Measurements from ENCODE around the gene MARK3. TPM values are rescaled to one million over a fixed set of nuclear protein-coding genes. Genes with fewer than 3 reads are reported as not detected.
"Not testable (repeated sequence)": the region's sequence is repeated elsewhere in the genome, so short reads cannot be mapped to it uniquely, and the experiment has no call there.

The MARK3 gene
- total RNA-seq, 1 donor from 2014 or later = 59.5 TPM

DNA sequence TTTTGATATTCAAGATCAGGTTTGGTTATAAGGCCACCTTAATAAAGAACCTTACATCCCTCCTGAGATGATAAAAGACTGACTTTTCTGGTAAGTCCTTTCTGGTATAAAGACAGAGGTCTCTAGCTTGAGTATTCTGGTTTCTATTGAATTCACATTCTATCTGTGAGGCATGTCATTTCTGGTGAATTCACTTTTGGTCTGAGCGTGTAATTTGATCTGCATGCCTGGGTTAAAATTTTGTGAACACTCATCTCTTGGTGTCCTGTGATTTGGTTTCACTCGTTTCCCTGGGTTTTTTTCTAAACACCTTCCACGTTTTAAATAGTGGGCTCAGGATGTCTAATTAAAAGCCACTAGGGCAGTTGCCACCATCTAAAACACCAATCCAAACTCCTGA lies 38.9 kb upstream of the MARK3 start:
- no peaks in the 10 kb centered on the region for H3K27me3 ChIP-seq (ENCODE audit: control insufficient read depth in 3 of 3, insufficient read depth in 3 of 3, low read length in 3 of 3)
- H3K27ac ChIP-seq (ENCODE audit: low read depth, low read length) = no peak overlapping the region
- H3K36me3 ChIP-seq (ENCODE audit: control insufficient read depth in 3 of 3, insufficient read depth in 3 of 3, low read length in 3 of 3) = peaks cover 28 to 37% (median 31%) of the 10 kb centered on the region in 3 donors
- H3K4me1 ChIP-seq (ENCODE audit: control insufficient read depth in 3 of 3, insufficient read depth in 3 of 3, low read length in 3 of 3) = no peaks in the 10 kb centered on the region
- H3K9me3 ChIP-seq (ENCODE audit: control insufficient read depth in 3 of 3, low read length in 3 of 3) = no peaks in the 10 kb centered on the region
- no peak overlapping the region for H3K9ac ChIP-seq (ENCODE audit: low read depth in 1 of 3, low read length in 3 of 3)
- H3K4me3 ChIP-seq (ENCODE audit: low read length in 3 of 3) = no peak overlapping the region

DNA sequence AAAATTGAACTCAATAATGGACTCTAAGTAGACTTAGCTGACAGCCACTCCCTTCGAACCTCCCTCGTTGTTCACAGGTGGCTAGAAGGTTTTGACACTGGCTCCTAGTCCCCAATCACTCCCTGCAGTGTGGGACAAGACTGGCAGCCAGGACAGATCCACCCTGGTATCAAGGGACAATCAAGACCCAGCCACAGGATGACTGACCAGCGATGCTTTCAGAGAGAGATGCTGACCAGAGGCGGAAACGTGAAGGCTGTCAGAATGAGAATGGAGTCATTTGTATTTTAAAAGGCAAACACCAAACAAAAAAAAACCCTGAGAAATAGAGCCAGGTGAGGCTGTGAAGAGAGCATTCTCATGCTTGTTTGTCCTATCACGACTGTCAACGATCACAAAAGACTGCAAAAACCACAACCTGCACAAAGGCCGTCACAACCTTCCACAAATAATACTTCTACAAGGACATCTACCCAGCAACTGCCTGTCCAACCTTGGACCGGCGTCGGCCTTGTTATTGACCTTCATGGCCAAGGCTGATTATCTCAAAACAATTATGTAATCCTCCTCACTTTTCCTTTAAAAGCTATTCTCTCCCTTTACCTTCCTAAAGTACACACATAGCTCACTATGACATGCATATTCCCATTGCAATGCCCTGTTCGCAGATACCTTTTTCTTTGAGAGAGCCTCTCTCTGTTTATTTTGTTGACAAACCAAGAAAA lies 38.0 kb upstream of the MARK3 start:
- H3K27ac ChIP-seq (ENCODE audit: low read depth, low read length) = no peak overlapping the region
- H3K9me3 ChIP-seq (ENCODE audit: control insufficient read depth in 3 of 3, low read length in 3 of 3) = no peaks in the 10 kb centered on the region
- H3K4me1 ChIP-seq (ENCODE audit: control insufficient read depth in 3 of 3, insufficient read depth in 3 of 3, low read length in 3 of 3) = no peaks in the 10 kb centered on the region
- no peaks in the 10 kb centered on the region for H3K27me3 ChIP-seq (ENCODE audit: control insufficient read depth in 3 of 3, insufficient read depth in 3 of 3, low read length in 3 of 3)
- no peak overlapping the region for H3K4me3 ChIP-seq (ENCODE audit: low read length in 3 of 3)
- H3K9ac ChIP-seq (ENCODE audit: low read depth in 1 of 3, low read length in 3 of 3) = no peak overlapping the region
- peaks cover 22 to 27% (median 24%) of the 10 kb centered on the region in 3 donors for H3K36me3 ChIP-seq (ENCODE audit: control insufficient read depth in 3 of 3, insufficient read depth in 3 of 3, low read length in 3 of 3)

DNA sequence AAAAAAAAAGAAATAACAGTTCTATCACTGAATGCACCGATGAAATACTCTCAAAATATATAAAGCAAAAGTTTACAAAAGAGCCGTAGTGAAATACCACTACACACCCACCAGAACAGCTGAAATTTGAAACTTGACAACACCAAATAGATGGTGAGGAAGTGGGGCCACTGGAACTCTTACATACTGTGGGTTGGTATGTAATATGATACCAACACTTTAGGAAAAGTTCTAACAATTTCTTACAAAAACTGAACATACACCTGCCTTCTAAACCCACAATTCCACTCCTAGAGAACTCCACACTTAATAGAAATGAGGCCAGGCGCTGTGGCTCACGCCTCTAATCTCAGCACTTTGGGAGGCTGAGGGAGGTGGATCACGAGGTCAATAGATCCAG lies 37.1 kb upstream of the MARK3 start:
- H3K27me3 ChIP-seq (ENCODE audit: control insufficient read depth in 3 of 3, insufficient read depth in 3 of 3, low read length in 3 of 3) = no peaks in the 10 kb centered on the region
- no peak overlapping the region for H3K9ac ChIP-seq (ENCODE audit: low read depth in 1 of 3, low read length in 3 of 3)
- no peak overlapping the region for H3K4me3 ChIP-seq (ENCODE audit: low read length in 3 of 3)

DNA sequence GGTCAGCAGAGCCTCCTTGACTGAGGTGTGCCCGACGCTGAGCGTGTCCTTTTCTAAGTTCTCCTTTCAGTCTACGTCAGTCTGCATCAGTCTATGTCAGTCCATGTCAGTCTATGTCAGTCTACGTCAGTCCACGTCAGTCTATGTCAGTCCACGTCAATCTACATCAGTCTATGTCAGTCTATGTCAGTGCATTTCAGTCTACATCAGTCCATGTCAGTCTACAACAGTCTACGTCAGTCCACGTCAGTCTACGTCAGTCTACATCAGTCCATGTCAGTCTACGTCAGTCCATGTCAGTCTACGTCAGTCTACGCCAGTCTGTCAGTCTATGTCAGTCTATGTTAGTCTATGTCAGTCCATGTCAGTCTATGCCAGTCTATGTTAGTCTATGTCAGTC lies 35.2 kb upstream of the MARK3 start:
- H3K9ac ChIP-seq (ENCODE audit: low read depth in 1 of 3, low read length in 3 of 3) = no peak overlapping the region
- H3K27ac ChIP-seq (ENCODE audit: low read depth, low read length) = no peak overlapping the region
- no peak overlapping the region for H3K4me3 ChIP-seq (ENCODE audit: low read length in 3 of 3)
- no peaks in the 10 kb centered on the region for H3K9me3 ChIP-seq (ENCODE audit: control insufficient read depth in 3 of 3, low read length in 3 of 3)
- H3K36me3 ChIP-seq (ENCODE audit: control insufficient read depth in 3 of 3, insufficient read depth in 3 of 3, low read length in 3 of 3) = peaks cover 0 to 2% (median under 1%) of the 10 kb centered on the region in 3 donors
- no peaks in the 10 kb centered on the region for H3K27me3 ChIP-seq (ENCODE audit: control insufficient read depth in 3 of 3, insufficient read depth in 3 of 3, low read length in 3 of 3)
- no peaks in the 10 kb centered on the region for H3K4me1 ChIP-seq (ENCODE audit: control insufficient read depth in 3 of 3, insufficient read depth in 3 of 3, low read length in 3 of 3)

More for the DNA sequence above, 37.1 kb upstream of the MARK3 start:
- no peak overlapping the region for H3K27ac ChIP-seq (ENCODE audit: low read depth, low read length)
- H3K9me3 ChIP-seq (ENCODE audit: control insufficient read depth in 3 of 3, low read length in 3 of 3) = no peaks in the 10 kb centered on the region
- peaks cover 15 to 20% (median 15%) of the 10 kb centered on the region in 3 donors for H3K36me3 ChIP-seq (ENCODE audit: control insufficient read depth in 3 of 3, insufficient read depth in 3 of 3, low read length in 3 of 3)
- H3K4me1 ChIP-seq (ENCODE audit: control insufficient read depth in 3 of 3, insufficient read depth in 3 of 3, low read length in 3 of 3) = no peaks in the 10 kb centered on the region

DNA sequence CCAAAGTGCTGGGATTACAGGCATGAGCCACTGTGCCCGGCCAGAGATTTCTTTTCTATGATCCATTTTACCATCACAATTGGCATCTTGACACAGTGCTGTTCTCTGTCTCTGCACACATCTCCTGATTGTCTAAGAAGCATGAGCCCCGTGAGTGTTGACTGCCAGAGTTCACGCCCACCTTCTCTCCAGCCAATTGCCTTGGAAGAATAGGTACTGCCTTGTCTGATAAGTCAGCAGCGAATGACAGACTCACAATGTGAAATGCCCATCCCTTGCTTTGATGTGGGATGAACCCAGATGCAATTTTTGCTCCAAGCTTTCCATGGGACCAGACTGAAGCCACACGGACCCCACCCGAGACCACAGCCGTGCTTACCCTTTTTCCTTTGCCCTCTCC lies 31.9 kb upstream of the MARK3 start:
- Histone ChIP-seq H3K27me3 (ENCODE audit: control insufficient read depth in 3 of 3, insufficient read depth in 3 of 3, low read length in 3 of 3) (peaks cover 0 to 4% (median 0%) of the 10 kb centered on the region in 3 donors), H3K36me3 (ENCODE audit: control insufficient read depth in 3 of 3, insufficient read depth in 3 of 3, low read length in 3 of 3) (no peaks in the 10 kb centered on the region), H3K27ac (ENCODE audit: low read depth, low read length) (no peak overlapping the region), H3K9ac (ENCODE audit: low read depth in 1 of 3, low read length in 3 of 3) (no peak overlapping the region), H3K9me3 (ENCODE audit: control insufficient read depth in 3 of 3, low read length in 3 of 3) (no peaks in the 10 kb centered on the region), H3K4me1 (ENCODE audit: control insufficient read depth in 3 of 3, insufficient read depth in 3 of 3, low read length in 3 of 3) (no peaks in the 10 kb centered on the region), H3K4me3 (ENCODE audit: low read length in 3 of 3) (no peak overlapping the region)

DNA sequence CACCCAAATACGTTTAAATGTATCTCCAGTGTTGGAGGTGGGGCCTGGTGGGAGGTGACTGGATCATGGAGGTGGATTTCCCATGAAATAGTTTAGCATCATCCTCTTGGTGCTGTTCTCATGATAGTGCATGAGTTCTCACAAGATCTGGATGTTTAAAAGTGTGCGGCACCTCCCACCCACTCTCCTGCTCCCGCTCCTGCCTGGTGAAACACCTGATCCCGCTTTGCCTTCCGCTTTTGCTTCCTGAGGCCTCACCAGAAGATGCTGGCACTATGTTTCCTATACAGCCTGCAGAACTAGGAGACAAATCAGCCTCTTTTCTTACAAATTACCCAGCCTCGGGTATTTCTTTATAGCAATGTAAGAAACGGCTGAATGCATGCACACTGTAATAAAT lies 31.1 kb upstream of the MARK3 start:
- Histone ChIP-seq H3K27ac (ENCODE audit: low read depth, low read length) (no peak overlapping the region), H3K9me3 (ENCODE audit: control insufficient read depth in 3 of 3, low read length in 3 of 3) (no peaks in the 10 kb centered on the region), H3K36me3 (ENCODE audit: control insufficient read depth in 3 of 3, insufficient read depth in 3 of 3, low read length in 3 of 3) (no peaks in the 10 kb centered on the region), H3K4me1 (ENCODE audit: control insufficient read depth in 3 of 3, insufficient read depth in 3 of 3, low read length in 3 of 3) (no peaks in the 10 kb centered on the region), H3K4me3 (ENCODE audit: low read length in 3 of 3) (no peak overlapping the region), H3K9ac (ENCODE audit: low read depth in 1 of 3, low read length in 3 of 3) (no peak overlapping the region), H3K27me3 (ENCODE audit: control insufficient read depth in 3 of 3, insufficient read depth in 3 of 3, low read length in 3 of 3) (peaks cover 0 to 4% (median 0%) of the 10 kb centered on the region in 3 donors)

DNA sequence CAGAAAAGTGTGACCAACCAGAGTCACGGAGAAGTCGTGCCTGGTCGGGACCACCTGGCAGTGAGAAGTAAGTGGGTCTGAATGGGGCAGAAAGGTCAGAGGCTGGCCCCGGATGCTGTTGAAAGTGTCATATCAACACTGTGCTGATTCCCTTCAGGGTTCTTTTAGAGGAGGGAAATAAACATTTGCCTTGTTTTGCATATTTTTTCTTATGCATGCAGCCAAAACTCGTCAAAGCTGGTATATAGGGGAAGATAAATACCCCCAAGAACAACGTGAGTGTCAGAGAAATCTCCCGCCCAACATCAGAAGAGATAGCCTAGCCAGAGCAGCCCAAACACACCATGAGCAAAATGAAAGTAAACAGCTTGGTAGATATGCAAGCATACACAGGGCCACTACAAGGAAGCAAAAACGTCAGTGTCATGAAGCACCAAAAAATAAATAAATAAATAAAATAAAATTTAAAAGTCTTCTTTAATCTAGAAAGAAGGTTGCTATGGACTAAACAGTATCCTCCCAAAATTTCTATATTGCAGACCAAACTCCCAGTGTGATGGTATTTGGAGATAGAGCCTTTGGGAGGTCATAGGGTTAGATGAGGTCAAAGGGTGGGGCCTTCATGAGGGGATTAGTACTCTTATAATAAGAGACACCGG lies 29.1 kb upstream of the MARK3 start:
- H3K9me3 ChIP-seq (ENCODE audit: control insufficient read depth in 3 of 3, low read length in 3 of 3) = no peaks in the 10 kb centered on the region
- no peaks in the 10 kb centered on the region for H3K36me3 ChIP-seq (ENCODE audit: control insufficient read depth in 3 of 3, insufficient read depth in 3 of 3, low read length in 3 of 3)
- no peak overlapping the region for H3K27ac ChIP-seq (ENCODE audit: low read depth, low read length)
- no peaks in the 10 kb centered on the region for H3K4me1 ChIP-seq (ENCODE audit: control insufficient read depth in 3 of 3, insufficient read depth in 3 of 3, low read length in 3 of 3)
- peaks cover 0 to 4% (median 0%) of the 10 kb centered on the region in 3 donors for H3K27me3 ChIP-seq (ENCODE audit: control insufficient read depth in 3 of 3, insufficient read depth in 3 of 3, low read length in 3 of 3)
- no peak overlapping the region for H3K9ac ChIP-seq (ENCODE audit: low read depth in 1 of 3, low read length in 3 of 3)
- no peak overlapping the region for H3K4me3 ChIP-seq (ENCODE audit: low read length in 3 of 3)

DNA sequence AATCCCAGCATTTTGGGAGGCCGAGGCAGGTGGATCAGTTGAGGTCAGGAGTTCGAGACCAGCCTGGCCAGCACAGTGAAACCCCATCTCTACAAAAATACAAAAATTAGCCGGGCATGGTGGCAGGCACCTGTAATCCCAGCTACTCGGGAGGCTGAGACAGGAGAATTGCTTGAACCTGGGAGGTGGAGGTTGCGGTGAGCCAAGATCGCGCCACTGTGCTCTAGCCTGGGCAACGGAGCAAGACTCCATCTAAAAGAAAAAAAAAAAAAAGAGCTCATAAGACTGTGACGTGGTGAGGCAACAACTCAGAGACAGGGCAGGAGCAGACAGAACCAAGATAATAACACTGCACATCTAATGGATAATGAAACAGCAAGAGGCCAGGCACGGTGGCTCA lies 27.7 kb upstream of the MARK3 start:
- H3K4me1 ChIP-seq (ENCODE audit: control insufficient read depth in 3 of 3, insufficient read depth in 3 of 3, low read length in 3 of 3); H3K27me3 ChIP-seq (ENCODE audit: control insufficient read depth in 3 of 3, insufficient read depth in 3 of 3, low read length in 3 of 3); H3K9ac ChIP-seq (ENCODE audit: low read depth in 1 of 3, low read length in 3 of 3); H3K4me3 ChIP-seq (ENCODE audit: low read length in 3 of 3); H3K27ac ChIP-seq (ENCODE audit: low read depth, low read length); H3K36me3 ChIP-seq (ENCODE audit: control insufficient read depth in 3 of 3, insufficient read depth in 3 of 3, low read length in 3 of 3); H3K9me3 ChIP-seq (ENCODE audit: control insufficient read depth in 3 of 3, low read length in 3 of 3): not testable (repeated sequence)

DNA sequence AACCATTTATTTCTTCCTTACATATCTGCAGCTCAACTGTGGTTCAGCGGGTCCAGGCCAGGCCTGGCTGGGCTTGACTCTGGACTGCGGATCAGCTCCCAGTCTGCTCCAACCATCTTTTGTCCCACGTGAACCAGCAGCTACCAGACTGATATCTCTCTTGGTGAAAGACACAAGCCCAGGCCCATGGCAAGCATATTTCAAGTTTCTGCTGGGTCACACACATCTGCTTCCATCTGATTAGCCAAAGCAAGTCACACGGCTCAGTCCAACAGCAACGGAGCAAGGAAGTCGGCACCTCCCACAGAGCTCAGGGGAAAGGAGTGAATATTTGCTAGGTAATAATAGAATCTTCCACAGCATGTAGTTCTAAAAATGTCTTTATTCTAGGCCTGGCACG lies 24.7 kb upstream of the MARK3 start:
- Histone ChIP-seq H3K27me3 (ENCODE audit: control insufficient read depth in 3 of 3, insufficient read depth in 3 of 3, low read length in 3 of 3) (peaks cover 0 to 3% (median 0%) of the 10 kb centered on the region in 3 donors), H3K27ac (ENCODE audit: low read depth, low read length) (no peak overlapping the region), H3K9ac (ENCODE audit: low read depth in 1 of 3, low read length in 3 of 3) (no peak overlapping the region), H3K4me3 (ENCODE audit: low read length in 3 of 3) (no peak overlapping the region), H3K4me1 (ENCODE audit: control insufficient read depth in 3 of 3, insufficient read depth in 3 of 3, low read length in 3 of 3) (no peaks in the 10 kb centered on the region), H3K36me3 (ENCODE audit: control insufficient read depth in 3 of 3, insufficient read depth in 3 of 3, low read length in 3 of 3) (no peaks in the 10 kb centered on the region), H3K9me3 (ENCODE audit: control insufficient read depth in 3 of 3, low read length in 3 of 3) (no peaks in the 10 kb centered on the region)

DNA sequence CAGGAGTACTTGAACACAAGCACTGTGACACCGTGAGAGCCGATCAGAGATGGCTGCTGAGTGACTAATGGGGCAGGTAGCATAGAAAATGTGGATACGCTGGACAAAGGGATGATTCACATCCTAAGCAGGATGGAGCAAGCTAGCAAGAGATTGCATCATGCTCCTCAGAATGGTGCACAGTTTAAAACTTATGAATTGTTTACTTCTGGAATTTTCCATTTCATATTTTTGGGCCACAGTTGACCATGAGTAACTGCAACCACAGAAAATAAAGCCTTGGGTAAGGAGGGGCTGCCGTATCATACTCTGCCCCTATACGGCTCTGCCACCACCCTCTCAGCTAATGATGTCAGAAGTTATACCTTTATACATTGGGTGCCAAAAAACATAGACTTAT lies 23.3 kb upstream of the MARK3 start:
- Histone ChIP-seq H3K9me3 (ENCODE audit: control insufficient read depth in 3 of 3, low read length in 3 of 3) (no peaks in the 10 kb centered on the region), H3K36me3 (ENCODE audit: control insufficient read depth in 3 of 3, insufficient read depth in 3 of 3, low read length in 3 of 3) (no peaks in the 10 kb centered on the region), H3K4me1 (ENCODE audit: control insufficient read depth in 3 of 3, insufficient read depth in 3 of 3, low read length in 3 of 3) (no peaks in the 10 kb centered on the region), H3K4me3 (ENCODE audit: low read length in 3 of 3) (no peak overlapping the region), H3K9ac (ENCODE audit: low read depth in 1 of 3, low read length in 3 of 3) (no peak overlapping the region), H3K27ac (ENCODE audit: low read depth, low read length) (no peak overlapping the region), H3K27me3 (ENCODE audit: control insufficient read depth in 3 of 3, insufficient read depth in 3 of 3, low read length in 3 of 3) (no peaks in the 10 kb centered on the region)

Measured in skeletal muscle tissue (tissue), 4 donors.